HG03378 (cell line): ENCODE measurements around the gene GCK.
"Not testable (repeated sequence)": the region's sequence is repeated elsewhere in the genome, so short reads cannot be mapped to it uniquely, and the experiment has no call there.

Experiments used
- ATAC-seq: cut with Tn5 transposase; IDR thresholded peaks from one replicate; pipeline ENCODE4 v1.9.1; 2021; ENCODE audit warnings: mild to moderate bottlenecking, moderate library complexity; ENCODE audit not compliant: unreplicated experiment

The GCK gene

DNA sequence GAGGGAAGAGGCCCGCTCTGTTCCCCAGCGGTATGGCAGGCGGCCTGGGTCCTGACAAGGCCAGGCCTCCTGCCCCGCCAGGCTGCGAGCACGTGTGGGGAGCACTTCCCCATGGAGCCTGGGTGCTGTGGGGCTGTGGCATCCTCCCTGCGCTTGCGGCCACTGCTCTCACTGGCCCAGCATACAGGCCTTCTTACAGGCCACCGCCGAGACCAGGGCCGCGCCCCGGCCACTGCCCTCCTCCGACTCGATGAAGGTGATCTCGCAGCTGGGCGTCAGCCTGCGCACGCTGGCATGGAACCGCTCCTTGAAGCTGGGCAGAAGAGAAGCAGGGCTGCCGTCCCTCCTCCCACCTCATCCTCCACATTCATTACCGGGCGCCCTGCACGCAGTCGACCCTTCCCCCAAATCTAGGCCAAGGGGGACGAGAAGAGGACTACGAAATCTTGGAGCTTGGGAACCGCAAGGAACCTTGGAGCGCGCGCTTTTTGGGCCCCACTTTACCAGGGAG is 44.2 kb downstream of the GCK start:
- no peak for ATAC-seq

- ATAC-seq: no peak
These were observed 44.7 kb downstream of the GCK start for GRCh38 chr7:44144426-44144967.

GRCh38 chr7:44143646-44144250 is 45.5 kb downstream of the GCK start:
- ATAC-seq: no peak

DNA sequence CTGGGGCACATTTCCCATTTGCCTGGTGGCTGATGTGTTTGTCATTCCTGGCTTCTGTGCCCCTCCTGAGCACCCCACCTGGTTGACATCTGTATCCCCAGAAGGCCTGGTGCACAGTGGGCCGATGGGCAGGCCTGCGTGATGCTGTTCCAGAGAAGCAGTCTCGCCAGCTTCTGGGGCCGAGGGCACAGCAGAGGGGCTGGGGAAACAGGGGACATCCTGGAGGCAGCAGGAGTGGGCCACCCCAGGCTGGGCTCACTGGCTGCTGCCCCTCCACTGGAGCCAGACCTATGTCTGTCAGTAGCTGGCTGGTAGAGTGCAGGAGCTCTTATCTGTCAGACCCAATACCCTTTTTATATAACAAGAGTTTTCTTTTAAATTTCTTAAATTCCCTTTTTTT is 47.2 kb downstream of the GCK start:
- ATAC-seq: no peak

DNA sequence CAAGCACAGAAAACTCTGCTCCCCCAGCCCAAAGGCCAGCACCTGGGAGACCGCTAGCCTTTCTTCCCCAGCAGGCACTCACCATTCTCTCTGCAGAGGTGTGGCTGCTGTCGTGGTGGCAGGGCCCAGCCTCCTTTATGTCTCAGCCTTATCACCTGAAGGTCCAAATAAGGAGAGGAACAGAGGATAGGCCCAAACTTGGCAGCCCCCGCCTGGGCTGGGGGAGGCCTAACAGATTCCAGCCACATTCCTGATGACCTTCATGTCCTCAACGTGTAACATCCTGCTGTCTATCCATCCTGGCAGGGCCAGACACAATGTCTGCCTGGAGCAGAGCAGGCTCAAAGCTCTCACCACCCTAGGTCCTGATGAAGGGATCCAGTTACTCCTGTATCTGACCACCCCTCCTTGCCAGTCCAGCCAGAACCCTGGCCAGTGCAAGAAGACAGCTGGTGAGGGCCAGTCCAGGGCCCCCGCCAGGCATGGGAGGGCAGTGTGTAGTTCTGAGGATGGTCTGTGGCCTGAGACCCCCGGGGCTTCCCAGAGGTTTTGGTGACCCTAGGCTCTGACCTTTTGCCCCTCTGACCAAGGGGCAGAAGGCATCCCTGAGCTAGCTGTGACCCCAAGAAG is 47.9 kb downstream of the GCK start, which contains the start of gene MYL7:
Gene MYL7, minus strand, starts transcription at position 112 of the 630 bp plus-strand sequence. Its CDS starts 27 bp downstream, at position 85.
- no peak for ATAC-seq

DNA sequence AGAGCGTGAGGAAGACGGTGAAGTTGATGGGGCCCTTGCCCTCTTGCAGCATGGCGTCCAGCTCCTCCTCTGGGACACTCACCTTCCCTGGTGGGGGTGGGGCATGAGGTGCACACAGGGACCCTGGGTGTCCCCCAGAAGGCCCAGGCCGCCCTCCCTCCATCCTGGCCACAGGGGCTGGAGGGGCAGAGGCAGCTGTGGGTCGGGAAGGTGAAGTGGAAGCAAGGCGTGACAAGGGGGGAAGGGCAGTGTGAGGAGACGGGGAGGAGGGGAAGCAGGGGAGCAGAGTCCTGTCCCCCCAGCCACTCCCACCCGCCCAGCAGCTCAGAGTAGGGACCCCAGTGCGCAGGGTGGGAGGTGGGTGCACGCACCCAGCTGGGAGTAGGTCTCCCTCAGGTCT is 48.9 kb downstream of the GCK start:
- no peak for ATAC-seq

DNA sequence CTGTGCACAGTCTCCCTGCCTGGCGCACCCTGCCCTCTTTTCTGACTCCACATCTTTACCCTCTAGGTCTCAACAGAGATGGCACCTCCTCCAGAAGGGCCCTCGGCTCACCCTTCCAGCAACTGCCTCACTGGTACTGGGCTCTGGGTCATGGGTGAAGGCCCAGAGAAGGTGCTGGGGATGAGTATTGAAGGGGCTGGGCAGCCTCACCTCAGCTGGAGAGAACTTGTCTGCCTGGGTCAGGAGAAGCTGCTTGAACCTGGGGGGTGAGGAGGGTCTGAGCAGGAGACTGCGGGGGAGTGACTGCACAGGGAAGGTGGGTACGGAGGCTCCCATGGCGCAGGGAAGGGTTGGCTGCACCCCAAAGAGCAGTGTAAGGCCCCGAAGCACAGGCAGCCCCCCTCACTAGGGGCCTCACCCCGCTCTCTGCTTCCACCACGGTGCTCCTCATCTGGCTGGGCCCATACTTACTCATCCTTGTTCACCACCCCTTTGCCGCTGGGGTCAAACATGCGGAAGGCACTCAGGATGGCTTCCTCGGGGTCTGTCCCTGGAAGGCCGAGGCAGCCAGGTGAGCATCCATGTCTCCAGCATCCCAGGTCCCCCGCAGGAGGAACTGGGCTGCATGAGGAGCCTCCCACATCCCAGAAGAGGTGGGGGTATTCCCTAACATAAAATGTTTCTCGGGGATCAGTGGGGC is 49.8 kb downstream of the GCK start:
- ATAC-seq: no peak

GRCh38 chr7:44138698-44139097 is 50.5 kb downstream of the GCK start:
- ATAC-seq: no peak

DNA sequence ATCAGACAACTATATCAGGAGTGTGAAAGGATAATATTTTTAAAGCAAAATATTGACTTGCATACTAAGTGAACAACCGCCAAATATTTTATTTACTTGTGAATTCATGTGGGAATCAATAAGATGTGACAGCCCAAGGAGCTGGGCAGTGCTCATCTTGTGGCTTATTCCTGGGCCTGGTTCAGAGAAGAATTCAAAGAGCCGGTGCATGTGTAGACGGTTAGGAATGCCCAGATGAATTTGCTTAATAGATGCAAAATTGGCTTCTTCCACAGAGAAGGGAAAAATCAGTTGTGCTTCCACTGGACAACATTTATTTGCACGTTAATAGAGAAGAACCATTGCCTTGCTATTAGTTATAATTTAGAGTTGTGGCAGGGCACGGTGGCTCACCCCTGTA is 52.5 kb downstream of the GCK start:
- no peak for ATAC-seq

DNA sequence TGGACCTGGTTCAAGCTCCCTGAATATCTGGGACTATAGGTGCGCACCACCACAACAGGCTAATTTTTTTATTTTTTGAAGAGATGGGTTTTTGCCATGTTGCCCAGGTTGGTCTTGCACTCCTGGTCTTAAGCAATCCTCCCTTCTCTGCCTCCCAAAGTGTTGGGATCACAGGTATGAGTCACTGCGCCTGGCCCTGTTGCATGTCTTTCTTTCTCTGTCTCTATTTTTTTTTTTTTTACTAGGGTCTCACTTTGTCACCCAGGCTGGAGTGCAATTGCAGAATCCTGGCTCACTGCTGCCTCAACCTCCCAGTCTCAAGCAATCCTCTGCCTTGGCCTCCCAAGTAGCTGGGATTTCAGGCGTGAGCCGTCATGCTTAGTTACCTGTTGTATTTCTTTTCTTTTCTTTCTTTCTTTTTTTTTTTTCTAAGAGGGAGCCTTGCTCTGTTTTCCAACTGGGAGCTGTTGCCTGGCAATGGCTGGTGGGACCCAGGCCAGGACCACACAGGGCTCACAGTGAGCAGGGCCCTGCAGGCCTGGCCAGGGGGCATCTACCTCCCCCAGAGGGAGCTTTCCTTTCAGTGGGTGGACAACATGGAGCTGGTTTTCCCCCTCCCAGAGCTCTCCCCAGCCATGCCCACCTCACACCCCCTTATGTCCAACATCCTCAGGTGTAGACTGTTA is 54.2 kb downstream of the GCK start:
- no peak for ATAC-seq

- ATAC-seq: no peak
These were observed 55.9 kb downstream of the GCK start for GRCh38 chr7:44133295-44133694.

DNA sequence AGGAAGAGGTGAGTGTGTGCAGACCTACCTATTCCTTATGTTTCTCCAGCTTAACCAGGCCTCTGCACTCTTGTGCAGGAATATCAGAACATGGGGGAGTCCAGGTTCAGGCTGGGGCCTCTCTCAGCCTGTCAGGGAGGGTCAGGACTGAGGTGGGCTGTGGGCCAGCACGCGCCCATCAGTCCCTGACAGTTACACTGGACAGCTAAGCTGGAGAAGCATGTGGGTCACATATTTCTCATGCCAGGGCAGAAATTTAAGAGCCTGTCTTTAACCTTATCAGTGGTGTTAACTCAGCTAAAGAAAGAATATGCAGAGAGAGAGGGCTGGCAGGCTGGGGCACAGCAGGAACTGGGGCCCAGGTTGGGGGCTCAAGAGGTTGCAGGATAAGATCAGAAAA is 57.2 kb downstream of the GCK start:
- no peak for ATAC-seq

DNA sequence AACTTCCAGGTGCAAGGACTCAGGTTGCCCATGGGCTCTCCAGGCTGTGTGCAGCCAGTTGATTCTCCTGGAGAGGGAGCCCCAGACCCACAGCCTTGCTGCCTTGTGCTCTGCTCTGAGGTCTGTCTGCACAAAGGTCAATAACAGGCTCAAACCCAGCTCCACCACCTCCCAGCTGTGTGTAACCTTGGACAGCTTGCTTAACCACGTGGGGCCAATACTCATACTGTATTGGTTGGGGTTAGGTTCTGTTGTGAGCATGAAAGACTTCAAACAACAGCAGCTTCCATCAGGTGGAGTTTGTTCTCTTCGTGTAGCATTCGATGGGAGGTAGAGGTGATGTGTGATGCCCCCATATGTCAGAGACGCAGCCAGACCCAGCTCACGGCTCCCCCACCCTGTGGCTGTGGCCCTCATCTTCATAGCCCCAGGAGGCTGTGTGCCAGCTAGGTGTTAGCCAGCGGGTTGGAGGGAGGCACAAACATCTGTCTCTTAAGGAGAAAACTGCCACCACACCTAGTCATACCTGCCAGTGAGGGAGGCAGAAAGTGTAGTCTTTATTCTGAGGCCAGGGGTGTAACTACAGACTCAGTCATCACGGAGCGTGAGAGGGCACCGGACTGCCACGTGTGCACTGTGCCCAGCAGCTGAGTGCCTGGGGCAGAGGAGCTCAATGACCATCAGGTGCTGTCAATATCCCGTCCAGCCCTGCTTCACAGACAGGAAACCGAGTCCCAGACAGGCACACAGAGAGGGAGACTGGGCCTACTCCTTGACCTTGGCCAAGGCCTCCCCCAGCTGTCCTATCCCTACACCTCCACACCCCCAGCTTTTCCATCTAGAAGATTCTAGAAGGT is 57.8 kb downstream of the GCK start:
- ATAC-seq: no peak

DNA sequence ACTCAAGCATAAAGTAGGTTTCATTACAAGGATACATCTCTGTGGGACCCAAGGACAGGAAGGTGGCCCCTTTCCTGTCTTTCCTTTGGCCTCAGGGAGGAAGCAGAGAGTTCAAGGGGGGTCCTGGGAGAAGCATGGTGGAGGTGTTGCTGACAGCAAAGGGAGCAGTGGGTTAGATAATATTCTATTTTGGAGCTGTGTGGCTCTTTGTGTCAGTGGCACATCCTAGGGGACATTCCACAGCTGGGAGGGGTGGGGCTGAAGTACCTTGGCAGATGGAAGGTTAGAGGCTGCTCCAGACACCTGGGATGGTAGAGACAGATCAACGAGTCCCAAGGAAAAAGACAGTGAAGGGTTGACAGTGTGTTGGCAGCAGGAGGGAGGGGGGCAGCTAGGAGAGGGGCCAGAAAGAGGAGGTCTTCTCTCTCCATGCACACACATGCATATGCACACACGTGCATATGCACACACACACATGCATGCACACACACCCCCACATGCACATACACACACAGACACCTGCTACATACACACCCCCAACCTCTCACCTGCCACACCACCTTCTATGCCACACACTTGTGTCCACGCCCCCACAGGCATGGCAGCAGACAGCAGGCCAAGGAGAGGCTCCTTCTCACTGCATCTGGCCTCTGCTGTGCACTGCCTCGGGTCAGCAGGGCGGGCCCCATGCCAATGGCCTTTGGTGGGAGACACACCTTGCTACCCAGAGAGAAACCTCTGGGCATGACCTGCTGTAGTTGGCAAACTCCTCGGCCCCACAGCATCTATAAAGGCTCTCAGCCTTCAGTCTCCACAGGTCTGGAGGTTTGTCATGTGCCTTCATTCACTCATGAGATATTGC is 60.3 kb downstream of the GCK start:
- ATAC-seq: no peak

DNA sequence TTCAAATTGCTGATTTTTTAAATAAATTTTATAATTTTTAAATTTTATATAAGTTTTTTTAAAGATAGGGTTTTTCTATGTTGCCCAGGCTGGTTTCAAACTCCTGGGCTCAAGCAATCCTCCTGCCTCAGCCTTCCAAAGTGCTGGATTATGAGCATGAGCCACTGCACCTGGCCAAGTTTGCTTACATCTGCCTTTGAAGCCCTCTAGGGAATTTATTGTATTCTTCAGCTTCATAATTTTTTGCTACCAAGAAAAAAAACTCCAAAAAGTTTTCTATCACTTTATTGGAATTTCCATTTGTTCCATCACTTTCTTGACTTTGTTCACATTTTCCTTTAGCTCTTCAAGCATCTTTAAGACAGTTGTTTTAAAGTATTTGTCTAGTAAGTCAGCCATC is 62.1 kb downstream of the GCK start:
- ATAC-seq: no peak

DNA sequence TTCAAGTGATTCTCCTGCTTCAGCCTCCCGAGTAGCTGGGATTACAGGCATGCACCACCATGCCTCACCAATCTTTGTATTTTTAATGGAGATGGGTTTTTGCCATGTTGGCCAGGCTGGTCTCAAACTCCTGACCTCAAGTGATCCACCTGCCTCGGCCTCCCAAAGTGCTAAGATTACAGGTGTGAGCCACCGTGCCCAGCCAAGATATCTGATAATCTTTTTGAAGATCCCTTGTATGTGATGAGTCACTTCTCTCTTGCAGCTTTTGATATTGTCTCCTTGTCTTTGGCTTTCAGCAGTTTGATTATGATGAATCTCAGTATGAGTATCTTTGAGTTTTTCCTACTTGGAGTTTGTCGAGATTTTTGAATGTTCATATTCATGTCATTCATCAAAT is 62.7 kb downstream of the GCK start:
- ATAC-seq: not testable (repeated sequence)

GRCh38 chr7:44124822-44125202 is 64.4 kb downstream of the GCK start:
- ATAC-seq: no peak

DNA sequence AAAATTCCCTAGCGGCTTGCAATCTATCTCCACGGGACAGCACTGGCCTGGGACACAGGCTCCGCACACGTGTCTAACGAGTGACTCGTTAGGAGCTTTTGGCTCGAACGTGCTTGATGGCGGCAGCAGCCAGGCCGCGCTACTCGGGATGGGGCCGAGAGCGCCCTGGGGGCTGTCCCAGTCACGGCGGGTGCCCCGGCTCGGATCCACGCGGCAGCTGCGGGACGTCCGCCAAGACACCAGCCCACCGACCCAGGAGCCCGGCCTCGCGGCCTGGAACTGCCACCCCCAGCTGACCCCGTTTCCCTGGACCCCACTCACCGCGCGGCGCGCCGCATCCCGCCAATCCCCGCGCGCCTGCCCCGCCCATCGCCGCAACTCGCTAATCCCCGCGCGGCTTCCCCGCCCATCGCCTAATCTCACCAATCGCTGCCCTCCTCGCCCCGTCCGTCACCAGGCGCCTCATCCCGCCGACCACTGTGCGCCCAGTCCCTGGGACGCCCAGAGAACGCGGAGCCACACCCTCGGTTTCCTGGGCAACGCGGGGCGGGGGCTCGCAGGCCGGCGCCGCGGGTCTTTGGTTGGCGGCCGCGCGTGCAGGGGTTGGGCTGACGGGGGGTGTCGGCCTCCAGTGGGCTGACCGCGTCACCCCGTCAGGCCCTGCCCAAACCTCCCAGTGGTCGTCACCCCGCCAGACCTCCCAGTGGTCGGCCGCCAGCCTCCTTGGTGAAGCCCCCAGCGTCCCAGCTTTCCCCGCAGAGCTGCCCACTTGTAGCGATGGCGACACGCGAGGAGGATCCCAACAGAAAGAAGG is 65.8 kb downstream of the GCK start, which contains the start of gene POLD2:
Gene POLD2, minus strand, starts transcription at position 359 of the 814 bp plus-strand sequence. CDS start 1,495 bp downstream, outside the sequence.
- ATAC-seq: peak; percentile 86
